SHP77 treated with DMSO at 0.1 percent for 48 hours (cell line): ENCODE measurements around the gene ZNF853.
"Not testable (repeated sequence)": the region's sequence is repeated elsewhere in the genome, so short reads cannot be mapped to it uniquely, and the experiment has no call there.

ENCODE experiments used
- DNase-seq: peaks from one replicate; lab custom pipeline; 2025; lab: John Stamatoyannopoulos, UW

Gene ZNF853

GRCh38 chr7:6652446-6653011 is 37.1 kb downstream of the ZNF853 start:
- DNase-seq: no peak

GRCh38 chr7:6653071-6654003 is 37.9 kb downstream of the ZNF853 start:
- no peak for DNase-seq

GRCh38 chr7:6654113-6654841 is 38.9 kb downstream of the ZNF853 start:
- DNase-seq: no peak

- no peak for DNase-seq
Measured at GRCh38 chr7:6654842-6655610, 39.6 kb downstream of the ZNF853 start.

- DNase-seq: no peak
Measured at GRCh38 chr7:6655636-6656385, 40.4 kb downstream of the ZNF853 start.

GRCh38 chr7:6656413-6656812 is 41.0 kb downstream of the ZNF853 start:
- DNase-seq: no peak

- no peak for DNase-seq
Measured at GRCh38 chr7:6658618-6659345, 43.4 kb downstream of the ZNF853 start.

- not testable (repeated sequence) for DNase-seq
Measured at GRCh38 chr7:6670851-6671250, 55.4 kb downstream of the ZNF853 start.
